HEK293 (cell line): ENCODE data around the gene ATG4A.

Experiments used
- GLIS2 ChIP-seq: fragments of 450-650 bp; formaldehyde crosslinking; IDR thresholded peaks from 2 replicates; pipeline ENCODE4 v1.5.1; 2016; ENCODE audit warnings: missing biosample characterization, missing genetic modification characterization
- IKZF3 ChIP-seq: fragments of 450-650 bp; IDR thresholded peaks from 2 replicates; pipeline ENCODE4 v1.5.0; 2018; ENCODE audit warnings: missing biosample characterization, mild to moderate bottlenecking, missing genetic modification characterization, moderate library complexity
- MYNN ChIP-seq: fragments of 450-650 bp; formaldehyde crosslinking; IDR thresholded peaks from 2 replicates; pipeline ENCODE4 v1.5.1; 2016; ENCODE audit warnings: missing biosample characterization, missing genetic modification characterization, borderline replicate concordance
- PATZ1 ChIP-seq: fragments of 450-650 bp; formaldehyde crosslinking; IDR thresholded peaks from 2 replicates; pipeline ENCODE4 v1.5.1; 2016; ENCODE audit warnings: missing biosample characterization, missing genetic modification characterization
- PRDM2 ChIP-seq: fragments of 450-650 bp; formaldehyde crosslinking; IDR thresholded peaks from 2 replicates; pipeline ENCODE4 v1.5.1; 2016; ENCODE audit warnings: missing biosample characterization, missing genetic modification characterization, borderline replicate concordance
- REPIN1 ChIP-seq: fragments of 450-650 bp; formaldehyde crosslinking; IDR thresholded peaks from 2 replicates; pipeline ENCODE4 v1.5.1; 2017; ENCODE audit warnings: missing biosample characterization, missing genetic modification characterization, low read depth
- SP2 ChIP-seq: fragments of 450-650 bp; formaldehyde crosslinking; IDR thresholded peaks from 2 replicates; pipeline ENCODE4 v1.5.1; 2016; ENCODE audit warnings: missing biosample characterization, missing genetic modification characterization
- ZEB2 ChIP-seq: fragments of 450-650 bp; formaldehyde crosslinking; IDR thresholded peaks from 2 replicates; pipeline ENCODE4 v1.5.1; 2016; ENCODE audit warnings: missing biosample characterization, missing genetic modification characterization
- ZFHX2 ChIP-seq: fragments of 450-650 bp; formaldehyde crosslinking; conservative IDR thresholded peaks from 2 replicates; pipeline ENCODE4 v1.5.1; 2016; ENCODE audit warnings: missing biosample characterization, missing genetic modification characterization
- ZIC2 ChIP-seq: fragments of 450-650 bp; formaldehyde crosslinking; IDR thresholded peaks from 2 replicates; pipeline ENCODE4 v1.5.1; 2016; ENCODE audit warnings: missing biosample characterization, missing genetic modification characterization
- ZNF423 ChIP-seq: fragments of 450-650 bp; formaldehyde crosslinking; IDR thresholded peaks from 2 replicates; pipeline ENCODE4 v1.5.1; 2016; ENCODE audit warnings: missing biosample characterization, missing genetic modification characterization
- ZNF548 ChIP-seq: fragments of 450-650 bp; formaldehyde crosslinking; IDR thresholded peaks from 2 replicates; pipeline ENCODE4 v1.5.1; 2016; ENCODE audit warnings: missing biosample characterization, missing genetic modification characterization
- ZNF580 ChIP-seq: fragments of 450-650 bp; formaldehyde crosslinking; IDR thresholded peaks from 2 replicates; pipeline ENCODE4 v1.5.1; 2016; ENCODE audit warnings: missing biosample characterization, missing genetic modification characterization
- ZNF654 ChIP-seq: fragments of 450-650 bp; formaldehyde crosslinking; IDR thresholded peaks from 2 replicates; pipeline ENCODE4 v1.5.1; 2016; ENCODE audit warnings: low read depth, missing biosample characterization, missing genetic modification characterization
- ZNF658 ChIP-seq: fragments of 450-650 bp; formaldehyde crosslinking; IDR thresholded peaks from 2 replicates; pipeline ENCODE4; 2016; ENCODE audit warnings: missing biosample characterization, missing genetic modification characterization
- ZNF785 ChIP-seq: fragments of 450-650 bp; formaldehyde crosslinking; IDR thresholded peaks from 2 replicates; pipeline ENCODE4 v1.5.1; 2016; ENCODE audit warnings: missing biosample characterization, missing genetic modification characterization
- ZNF791 ChIP-seq: fragments of 450-650 bp; formaldehyde crosslinking; IDR thresholded peaks from 2 replicates; pipeline ENCODE4 v1.5.1; 2016; ENCODE audit warnings: missing biosample characterization, missing genetic modification characterization
- ZNF830 ChIP-seq: fragments of 450-650 bp; IDR thresholded peaks from 2 replicates; pipeline ENCODE4 v1.5.0; 2018; ENCODE audit warnings: missing biosample characterization, missing genetic modification characterization, low read depth, mild to moderate bottlenecking, moderate library complexity
- ZSCAN30 ChIP-seq: fragments of 450-650 bp; IDR thresholded peaks from 2 replicates; pipeline ENCODE4 v1.5.1; 2018; ENCODE audit warnings: missing biosample characterization, mild to moderate bottlenecking, missing genetic modification characterization, moderate library complexity
- TF ChIP-seq, protein P1 (sequence below): fragments of 450-650 bp; formaldehyde crosslinking; conservative IDR thresholded peaks from 2 replicates; pipeline ENCODE4 v1.5.1; 2016; ENCODE audit warnings: low read depth, missing biosample characterization, missing genetic modification characterization
- TF ChIP-seq, protein P2 (sequence below): fragments of 450-650 bp; formaldehyde crosslinking; IDR thresholded peaks from 2 replicates; pipeline ENCODE4 v1.5.1; 2016; ENCODE audit warnings: missing biosample characterization, missing genetic modification characterization
- TF ChIP-seq, protein P3 (sequence below): fragments of 450-650 bp; formaldehyde crosslinking; IDR thresholded peaks from 2 replicates; pipeline ENCODE4 v1.5.1; 2016; ENCODE audit warnings: missing biosample characterization, missing genetic modification characterization

Gene ATG4A

DNA sequence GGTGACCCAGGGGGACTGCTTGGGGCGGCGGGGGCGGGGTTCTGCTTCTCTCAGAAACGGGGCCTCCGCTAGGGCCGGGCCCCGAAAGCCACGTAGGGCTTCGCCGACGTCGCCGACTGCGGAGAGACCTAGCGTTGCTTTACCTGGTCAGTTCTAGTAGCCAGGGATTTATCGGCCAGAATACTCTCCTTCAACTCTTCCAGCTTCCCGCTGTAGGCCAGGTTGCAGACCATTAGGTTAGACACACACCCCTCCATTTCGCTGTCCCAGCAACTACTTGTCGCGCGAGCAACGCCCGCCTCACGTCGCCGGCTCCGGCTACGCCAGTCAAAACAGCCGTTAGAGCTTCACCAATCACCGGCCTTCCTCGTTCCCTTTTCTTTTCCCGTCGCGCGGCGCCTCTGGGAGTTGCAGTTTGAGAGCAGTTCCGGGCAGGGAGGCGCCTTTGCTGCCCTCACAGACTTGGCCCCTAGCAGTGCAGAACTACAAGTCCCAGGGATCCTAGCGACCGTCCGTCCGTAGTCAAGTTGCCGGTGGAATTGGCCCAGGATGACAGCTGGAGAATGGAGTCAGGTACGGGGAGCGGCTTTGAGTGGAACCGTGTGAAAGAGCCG is at the start of gene ATG4A, which contains the start of gene PSMD10 (continued):
- TF ChIP-seq ZNF830 (tag by site-specific recombination): no peak
- TF ChIP-seq ZNF654: no peak
- no peak for TF ChIP-seq MYNN
- no peak for TF ChIP-seq ZNF658 (tag by site-specific recombination)
- TF ChIP-seq SP2: peak; percentile 90
- no peak for TF ChIP-seq ZIC2 (tag by site-specific recombination)
- TF ChIP-seq ZNF423: no peak
- TF ChIP-seq, protein P1, sequence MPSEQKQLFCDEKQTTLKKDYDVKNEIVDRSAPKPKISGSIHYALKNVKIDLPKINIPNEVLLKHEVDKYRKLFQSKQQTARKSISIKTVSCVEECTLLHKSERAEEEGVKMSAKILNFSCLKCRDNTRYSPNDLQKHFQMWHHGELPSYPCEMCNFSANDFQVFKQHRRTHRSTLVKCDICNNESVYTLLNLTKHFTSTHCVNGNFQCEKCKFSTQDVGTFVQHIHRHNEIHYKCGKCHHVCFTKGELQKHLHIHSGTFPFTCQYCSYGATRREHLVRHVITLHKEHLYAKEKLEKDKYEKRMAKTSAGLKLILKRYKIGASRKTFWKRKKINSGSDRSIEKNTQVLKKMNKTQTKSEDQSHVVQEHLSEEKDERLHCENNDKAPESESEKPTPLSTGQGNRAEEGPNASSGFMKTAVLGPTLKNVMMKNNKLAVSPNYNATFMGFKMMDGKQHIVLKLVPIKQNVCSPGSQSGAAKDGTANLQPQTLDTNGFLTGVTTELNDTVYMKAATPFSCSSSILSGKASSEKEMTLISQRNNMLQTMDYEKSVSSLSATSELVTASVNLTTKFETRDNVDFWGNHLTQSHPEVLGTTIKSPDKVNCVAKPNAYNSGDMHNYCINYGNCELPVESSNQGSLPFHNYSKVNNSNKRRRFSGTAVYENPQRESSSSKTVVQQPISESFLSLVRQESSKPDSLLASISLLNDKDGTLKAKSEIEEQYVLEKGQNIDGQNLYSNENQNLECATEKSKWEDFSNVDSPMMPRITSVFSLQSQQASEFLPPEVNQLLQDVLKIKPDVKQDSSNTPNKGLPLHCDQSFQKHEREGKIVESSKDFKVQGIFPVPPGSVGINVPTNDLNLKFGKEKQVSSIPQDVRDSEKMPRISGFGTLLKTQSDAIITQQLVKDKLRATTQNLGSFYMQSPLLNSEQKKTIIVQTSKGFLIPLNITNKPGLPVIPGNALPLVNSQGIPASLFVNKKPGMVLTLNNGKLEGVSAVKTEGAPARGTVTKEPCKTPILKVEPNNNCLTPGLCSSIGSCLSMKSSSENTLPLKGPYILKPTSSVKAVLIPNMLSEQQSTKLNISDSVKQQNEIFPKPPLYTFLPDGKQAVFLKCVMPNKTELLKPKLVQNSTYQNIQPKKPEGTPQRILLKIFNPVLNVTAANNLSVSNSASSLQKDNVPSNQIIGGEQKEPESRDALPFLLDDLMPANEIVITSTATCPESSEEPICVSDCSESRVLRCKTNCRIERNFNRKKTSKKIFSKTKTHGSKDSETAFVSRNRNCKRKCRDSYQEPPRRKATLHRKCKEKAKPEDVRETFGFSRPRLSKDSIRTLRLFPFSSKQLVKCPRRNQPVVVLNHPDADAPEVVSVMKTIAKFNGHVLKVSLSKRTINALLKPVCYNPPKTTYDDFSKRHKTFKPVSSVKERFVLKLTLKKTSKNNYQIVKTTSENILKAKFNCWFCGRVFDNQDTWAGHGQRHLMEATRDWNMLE (tag by site-specific recombination): no peak; the same call in 1 of the 2 replicates
- peak; percentile 72; the same call in 1 of the 2 replicates for TF ChIP-seq ZEB2 (tag by site-specific recombination)
- TF ChIP-seq IKZF3 (tag by site-specific recombination): peak; percentile 90
- TF ChIP-seq ZSCAN30 (tag by site-specific recombination): no peak
- TF ChIP-seq REPIN1 (tag by site-specific recombination): no peak
- TF ChIP-seq PATZ1 (tag by site-specific recombination): peak; percentile 71
- TF ChIP-seq ZNF785 (tag by site-specific recombination): no peak
- no peak for TF ChIP-seq ZNF548 (tag by site-specific recombination)
- peak; percentile 89 for TF ChIP-seq GLIS2 (tag by site-specific recombination)
- no peak for TF ChIP-seq ZNF791 (tag by site-specific recombination)
- TF ChIP-seq ZNF580 (tag by site-specific recombination): no peak
- 0 out of 2 replicates have a peak, but pooled peaks have one; percentile 15 for TF ChIP-seq ZFHX2
- TF ChIP-seq, protein P2, sequence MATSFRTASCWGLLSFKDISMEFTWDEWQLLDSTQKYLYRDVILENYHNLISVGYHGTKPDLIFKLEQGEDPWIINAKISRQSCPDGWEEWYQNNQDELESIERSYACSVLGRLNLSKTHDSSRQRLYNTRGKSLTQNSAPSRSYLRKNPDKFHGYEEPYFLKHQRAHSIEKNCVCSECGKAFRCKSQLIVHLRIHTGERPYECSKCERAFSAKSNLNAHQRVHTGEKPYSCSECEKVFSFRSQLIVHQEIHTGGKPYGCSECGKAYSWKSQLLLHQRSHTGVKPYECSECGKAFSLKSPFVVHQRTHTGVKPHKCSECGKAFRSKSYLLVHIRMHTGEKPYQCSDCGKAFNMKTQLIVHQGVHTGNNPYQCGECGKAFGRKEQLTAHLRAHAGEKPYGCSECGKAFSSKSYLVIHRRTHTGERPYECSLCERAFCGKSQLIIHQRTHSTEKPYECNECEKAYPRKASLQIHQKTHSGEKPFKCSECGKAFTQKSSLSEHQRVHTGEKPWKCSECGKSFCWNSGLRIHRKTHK (tag by site-specific recombination): no peak
- TF ChIP-seq PRDM2 (tag by site-specific recombination): no peak
- TF ChIP-seq, protein P3, sequence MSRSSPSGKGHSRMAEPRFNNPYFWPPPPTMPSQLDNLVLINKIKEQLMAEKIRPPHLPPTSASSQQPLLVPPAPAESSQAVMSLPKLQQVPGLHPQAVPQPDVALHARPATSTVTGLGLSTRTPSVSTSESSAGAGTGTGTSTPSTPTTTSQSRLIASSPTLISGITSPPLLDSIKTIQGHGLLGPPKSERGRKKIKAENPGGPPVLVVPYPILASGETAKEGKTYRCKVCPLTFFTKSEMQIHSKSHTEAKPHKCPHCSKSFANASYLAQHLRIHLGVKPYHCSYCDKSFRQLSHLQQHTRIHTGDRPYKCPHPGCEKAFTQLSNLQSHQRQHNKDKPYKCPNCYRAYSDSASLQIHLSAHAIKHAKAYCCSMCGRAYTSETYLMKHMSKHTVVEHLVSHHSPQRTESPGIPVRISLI (tag by site-specific recombination): no peak
